GM21360 (cell line): ENCODE results near the gene ONECUT3.

Experiments used
- ATAC-seq: cut with Tn5 transposase; IDR thresholded peaks from one replicate; pipeline ENCODE4 v1.9.1; 2021; ENCODE audit warnings: mild to moderate bottlenecking, moderate library complexity; ENCODE audit not compliant: unreplicated experiment

ONECUT3 gene

GRCh38 chr19:1739960-1740629 lies 13.2 kb upstream of the ONECUT3 start:
- ATAC-seq, result no peak

- no peak for ATAC-seq
Measured at GRCh38 chr19:1742989-1743696, 10.2 kb upstream of the ONECUT3 start.

- ATAC-seq, result no peak
Measured at GRCh38 chr19:1744133-1744665, 9.1 kb upstream of the ONECUT3 start.

GRCh38 chr19:1744822-1745563 lies 8.3 kb upstream of the ONECUT3 start:
- no peak for ATAC-seq

- ATAC-seq, result no peak
Measured at GRCh38 chr19:1745589-1746031, 7.7 kb upstream of the ONECUT3 start.

- no peak for ATAC-seq
Measured at GRCh38 chr19:1746401-1747284, 6.7 kb upstream of the ONECUT3 start.

- no peak for ATAC-seq
Measured at GRCh38 chr19:1747285-1748114, 5.8 kb upstream of the ONECUT3 start.

- no peak for ATAC-seq
Measured at GRCh38 chr19:1748115-1748872, 5.0 kb upstream of the ONECUT3 start.

- ATAC-seq, result no peak
Measured at GRCh38 chr19:1748873-1749341, 4.4 kb upstream of the ONECUT3 start.

GRCh38 chr19:1749373-1750342 lies 3.6 kb upstream of the ONECUT3 start:
- ATAC-seq, result no peak

GRCh38 chr19:1750343-1751021 lies 2.8 kb upstream of the ONECUT3 start:
- ATAC-seq, result no peak

- ATAC-seq, result no peak
Measured at GRCh38 chr19:1751367-1752008, 1.8 kb upstream of the ONECUT3 start.

GRCh38 chr19:1752009-1752756 lies 1.1 kb upstream of the ONECUT3 start:
- ATAC-seq, result no peak

GRCh38 chr19:1754018-1754635 lies 821 bp downstream of the ONECUT3 start:
- ATAC-seq, result no peak

- ATAC-seq, result no peak
Measured at GRCh38 chr19:1754636-1755466, 1.5 kb downstream of the ONECUT3 start.
